ENCODE data around the gene ARHGAP8. TPM values are rescaled to one million over a fixed set of nuclear protein-coding genes. Genes with fewer than 3 reads are reported as not detected.

ARHGAP8 gene
- total RNA-seq, 6 experiments from 2014 or later = not detected

DNA sequence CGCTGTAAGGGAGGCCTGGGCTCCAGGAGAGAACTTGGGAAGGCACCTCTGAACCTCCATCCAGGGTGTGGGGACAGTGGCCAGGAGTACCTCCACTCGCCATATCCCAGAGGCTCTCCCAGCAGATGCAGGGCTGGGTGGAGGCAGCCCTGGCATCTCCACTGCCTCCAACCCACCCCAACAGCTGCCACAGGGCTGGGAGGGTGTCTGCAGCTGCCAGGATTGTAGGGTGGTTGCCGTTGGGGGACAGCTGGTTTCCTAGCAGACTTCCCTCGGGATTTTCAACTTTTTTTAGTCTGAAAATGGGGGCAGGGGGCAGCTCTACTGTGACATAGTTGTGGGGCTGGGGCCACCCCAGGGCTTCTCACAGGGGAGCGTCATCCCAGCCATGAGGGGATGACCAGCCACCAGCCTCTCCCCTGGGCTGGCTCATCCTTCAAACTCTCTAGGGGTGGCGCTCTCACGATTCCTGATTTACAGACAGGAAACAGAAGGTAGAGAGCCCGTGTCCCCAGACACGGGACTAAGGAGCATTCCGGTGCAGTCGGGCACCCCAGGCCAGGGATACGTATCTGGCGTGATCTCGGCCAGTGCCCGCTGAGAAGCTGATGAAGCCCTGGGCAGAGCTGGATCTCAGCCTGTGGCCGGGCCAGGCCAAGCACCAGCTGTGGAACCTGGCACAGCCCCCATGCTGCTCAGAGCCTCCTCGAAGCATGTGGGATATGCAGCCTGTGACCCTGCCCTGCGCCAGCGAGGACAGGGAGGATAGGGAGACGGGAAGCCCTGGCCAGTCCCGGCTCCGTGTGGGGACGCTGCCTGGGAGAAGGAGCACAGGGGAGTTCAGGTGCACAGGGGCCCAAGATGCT lies 40.5 kb upstream of the ARHGAP8 start:
- Mint-ChIP-seq H3K9me3 (no peaks in the 10 kb centered on the region), H3K27me3 (ENCODE audit: insufficient read depth) (peaks cover 4% of the 10 kb centered on the region; the same call in 1 of the 2 replicates), H3K4me3 (no peak overlapping the region; the same call in 1 of the 2 replicates), H3K4me1 (ENCODE audit: low read depth) (peaks cover 8% of the 10 kb centered on the region), H3K27ac (no peak overlapping the region), H3K36me3 (ENCODE audit: low read depth) (no peaks in the 10 kb centered on the region)
- TF ChIP-seq, protein P1, sequence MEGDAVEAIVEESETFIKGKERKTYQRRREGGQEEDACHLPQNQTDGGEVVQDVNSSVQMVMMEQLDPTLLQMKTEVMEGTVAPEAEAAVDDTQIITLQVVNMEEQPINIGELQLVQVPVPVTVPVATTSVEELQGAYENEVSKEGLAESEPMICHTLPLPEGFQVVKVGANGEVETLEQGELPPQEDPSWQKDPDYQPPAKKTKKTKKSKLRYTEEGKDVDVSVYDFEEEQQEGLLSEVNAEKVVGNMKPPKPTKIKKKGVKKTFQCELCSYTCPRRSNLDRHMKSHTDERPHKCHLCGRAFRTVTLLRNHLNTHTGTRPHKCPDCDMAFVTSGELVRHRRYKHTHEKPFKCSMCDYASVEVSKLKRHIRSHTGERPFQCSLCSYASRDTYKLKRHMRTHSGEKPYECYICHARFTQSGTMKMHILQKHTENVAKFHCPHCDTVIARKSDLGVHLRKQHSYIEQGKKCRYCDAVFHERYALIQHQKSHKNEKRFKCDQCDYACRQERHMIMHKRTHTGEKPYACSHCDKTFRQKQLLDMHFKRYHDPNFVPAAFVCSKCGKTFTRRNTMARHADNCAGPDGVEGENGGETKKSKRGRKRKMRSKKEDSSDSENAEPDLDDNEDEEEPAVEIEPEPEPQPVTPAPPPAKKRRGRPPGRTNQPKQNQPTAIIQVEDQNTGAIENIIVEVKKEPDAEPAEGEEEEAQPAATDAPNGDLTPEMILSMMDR (IDR thresholded peaks at IDR 0.05) = no peak
- no peak for DNase-seq

GRCh38 chr22:44712962-44713361 lies 39.4 kb upstream of the ARHGAP8 start:
- peaks cover 4% of the 10 kb centered on the region for H3K4me1 Mint-ChIP-seq (ENCODE audit: low read depth)
- no peak for DNase-seq
- H3K27ac Mint-ChIP-seq = no peak overlapping the region
- no peaks in the 10 kb centered on the region for H3K9me3 Mint-ChIP-seq
- H3K36me3 Mint-ChIP-seq (ENCODE audit: low read depth) = no peaks in the 10 kb centered on the region
- H3K27me3 Mint-ChIP-seq (ENCODE audit: insufficient read depth) = peaks cover 4% of the 10 kb centered on the region; the same call in 1 of the 2 replicates
- no peak overlapping the region for H3K4me3 Mint-ChIP-seq
- TF ChIP-seq, protein P1 (IDR thresholded peaks at IDR 0.05) = no peak

DNA sequence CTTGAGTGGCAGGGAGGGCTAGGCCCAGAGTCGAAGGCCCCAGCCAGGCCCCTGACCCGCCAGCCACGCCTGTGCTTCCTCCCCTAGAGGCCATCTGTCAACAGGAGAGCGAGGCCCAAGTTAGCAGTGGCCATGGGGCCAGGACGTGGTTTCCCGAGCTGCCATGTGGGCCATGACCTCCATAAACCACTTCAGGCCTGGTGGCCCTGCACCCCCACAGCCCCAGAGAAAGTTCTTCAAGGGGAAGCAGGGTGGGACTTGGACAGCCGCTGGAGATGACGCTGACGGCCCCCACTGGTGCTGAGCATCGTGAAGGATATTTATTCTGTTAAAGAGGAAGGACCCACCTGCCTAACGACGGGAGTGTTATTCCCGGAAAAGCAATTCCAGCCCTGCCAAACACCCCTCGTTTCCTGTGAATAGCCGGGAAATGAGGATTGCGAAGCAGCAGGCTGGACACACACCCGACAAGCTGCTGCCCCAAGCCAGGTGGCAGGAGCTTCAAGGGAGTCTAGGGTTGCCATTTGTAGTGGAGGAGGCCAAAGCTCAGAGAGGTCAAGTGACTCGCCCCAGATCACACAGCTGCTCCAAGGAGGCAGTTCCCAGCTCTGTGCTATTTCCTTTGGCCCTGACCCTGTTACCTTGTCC lies 37.5 kb upstream of the ARHGAP8 start:
- no peak for DNase-seq
- Mint-ChIP-seq H3K4me1 (ENCODE audit: low read depth) (no peaks in the 10 kb centered on the region), H3K27ac (no peak overlapping the region), H3K27me3 (ENCODE audit: insufficient read depth) (peaks cover 4% of the 10 kb centered on the region; the same call in 1 of the 2 replicates), H3K36me3 (ENCODE audit: low read depth) (no peaks in the 10 kb centered on the region), H3K9me3 (no peaks in the 10 kb centered on the region), H3K4me3 (no peak overlapping the region)
- TF ChIP-seq, protein P1 (IDR thresholded peaks at IDR 0.05) = no peak

DNA sequence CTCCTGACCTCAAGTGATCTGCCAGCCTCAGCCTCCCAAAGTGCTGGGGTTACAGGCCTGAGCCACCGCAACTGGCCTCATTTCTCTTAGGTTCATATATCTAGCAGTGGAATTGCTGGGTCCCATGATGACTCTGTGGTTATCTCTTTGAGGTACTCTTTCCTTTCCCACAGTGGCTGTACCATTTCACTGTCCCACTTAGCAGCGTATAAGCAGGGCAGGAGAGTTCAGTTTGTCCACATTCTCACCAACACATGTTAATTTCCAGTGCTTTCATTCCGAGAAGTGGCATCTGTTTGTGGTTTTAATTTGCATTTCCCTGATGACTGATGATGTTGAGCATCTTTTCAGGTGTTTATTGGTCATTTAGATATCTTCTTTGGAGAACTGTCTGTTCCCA lies 34.0 kb upstream of the ARHGAP8 start:
- Mint-ChIP-seq H3K36me3 (ENCODE audit: low read depth) (no peaks in the 10 kb centered on the region), H3K27me3 (ENCODE audit: insufficient read depth) (peaks cover 1% of the 10 kb centered on the region; the same call in 1 of the 2 replicates), H3K4me1 (ENCODE audit: low read depth) (no peaks in the 10 kb centered on the region), H3K9me3 (no peaks in the 10 kb centered on the region), H3K4me3 (no peak overlapping the region), H3K27ac (no peak overlapping the region)
- TF ChIP-seq, protein P1 (IDR thresholded peaks at IDR 0.05) = no peak
- no peak for DNase-seq

DNA sequence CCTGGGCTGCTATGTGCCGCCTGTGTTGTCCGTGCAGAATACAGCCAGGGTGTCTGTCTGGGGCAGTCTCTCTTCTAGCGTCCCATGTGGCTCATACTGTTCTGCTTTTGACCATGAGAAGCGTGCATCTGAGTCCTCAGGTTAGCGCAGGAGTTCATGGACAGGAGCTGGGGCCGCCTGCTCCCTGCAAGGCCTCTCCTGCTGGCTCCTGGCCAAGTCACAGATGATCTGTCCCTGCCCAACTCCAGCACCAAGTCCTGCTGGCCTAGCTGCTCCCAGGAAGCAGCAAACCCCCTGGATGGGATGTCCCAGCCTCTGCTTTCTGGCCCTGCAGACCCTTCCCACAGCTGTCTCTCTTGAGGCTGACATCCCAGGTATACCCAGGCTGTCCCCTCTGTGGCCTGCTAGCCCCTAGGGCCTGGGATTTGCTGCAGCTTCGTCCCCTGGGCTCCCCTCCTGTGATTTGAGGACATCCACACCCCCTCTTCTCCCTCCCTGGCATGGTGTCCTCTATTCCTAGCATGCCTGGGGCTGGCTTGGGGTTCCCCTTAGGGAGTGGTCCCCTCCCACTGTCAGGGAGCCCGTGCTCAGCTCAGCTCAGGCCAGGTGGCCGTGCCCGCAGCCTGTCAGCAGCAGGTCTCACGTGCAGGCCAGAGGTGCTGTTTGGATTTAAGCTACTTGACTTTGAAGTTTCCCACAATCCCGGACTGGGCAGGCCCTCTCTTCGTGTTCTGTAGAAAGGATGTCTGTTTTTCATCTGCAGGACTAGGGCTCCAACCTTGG lies 32.6 kb upstream of the ARHGAP8 start:
- DNase-seq = no peak
- Mint-ChIP-seq H3K27ac (no peak overlapping the region), H3K9me3 (no peaks in the 10 kb centered on the region), H3K4me1 (ENCODE audit: low read depth) (no peaks in the 10 kb centered on the region), H3K4me3 (no peak overlapping the region), H3K36me3 (ENCODE audit: low read depth) (no peaks in the 10 kb centered on the region), H3K27me3 (ENCODE audit: insufficient read depth) (no peaks in the 10 kb centered on the region; the same call in 1 of the 2 replicates)
- TF ChIP-seq, protein P1 (IDR thresholded peaks at IDR 0.05) = no peak
